Mesothelial cell of epicardium (in vitro differentiated cells): ENCODE data around the gene ADGRA1. TPM values are rescaled to one million over a fixed set of nuclear protein-coding genes. Genes with fewer than 3 reads are reported as not detected.

Experiments used
- DNase-seq, 2 experiments: peaks; one replicate each; pipeline ENCODE4 v3.0.0; 2021; ENCODE audit warnings: low spot score in 2 of 2; ENCODE audit not compliant: unreplicated experiment in 2 of 2
- H3K27ac Mint-ChIP-seq: 2 replicates; pipeline ENCODE4 v1.8.0; 2021; ENCODE audit warnings: mixed read lengths
- H3K27me3 Mint-ChIP-seq: 2 replicates; pipeline ENCODE4 v1.8.0; 2021; ENCODE audit warnings: low read depth, mixed read lengths
- H3K36me3 Mint-ChIP-seq: 2 replicates; pipeline ENCODE4 v1.8.0; 2021; ENCODE audit warnings: mixed read lengths
- H3K4me1 Mint-ChIP-seq: 2 replicates; pipeline ENCODE4 v1.8.0; 2021; ENCODE audit warnings: mixed read lengths
- H3K4me3 Mint-ChIP-seq: 2 replicates; pipeline ENCODE4 v1.8.0; 2021; ENCODE audit warnings: mild to moderate bottlenecking, moderate library complexity, mixed read lengths
- H3K9me3 Mint-ChIP-seq: 2 replicates; pipeline ENCODE4 v1.8.0; 2021; ENCODE audit warnings: mixed read lengths
- total RNA-seq: library from RNA; stranded (reverse); gene quantifications from 3 replicates; pipeline ENCODE4 v1.2.1, GENCODE V29; 2021
- TF ChIP-seq, protein P1 (sequence below): fragments of 200-600 bp; sonication (generic); IDR thresholded peaks from one replicate; pipeline ENCODE4 v1.5.0; 2021; ENCODE audit warnings: antibody characterized with exemption; ENCODE audit not compliant: unreplicated experiment

Gene ADGRA1
- total RNA-seq, 1 donor from 2014 or later: not detected

DNA sequence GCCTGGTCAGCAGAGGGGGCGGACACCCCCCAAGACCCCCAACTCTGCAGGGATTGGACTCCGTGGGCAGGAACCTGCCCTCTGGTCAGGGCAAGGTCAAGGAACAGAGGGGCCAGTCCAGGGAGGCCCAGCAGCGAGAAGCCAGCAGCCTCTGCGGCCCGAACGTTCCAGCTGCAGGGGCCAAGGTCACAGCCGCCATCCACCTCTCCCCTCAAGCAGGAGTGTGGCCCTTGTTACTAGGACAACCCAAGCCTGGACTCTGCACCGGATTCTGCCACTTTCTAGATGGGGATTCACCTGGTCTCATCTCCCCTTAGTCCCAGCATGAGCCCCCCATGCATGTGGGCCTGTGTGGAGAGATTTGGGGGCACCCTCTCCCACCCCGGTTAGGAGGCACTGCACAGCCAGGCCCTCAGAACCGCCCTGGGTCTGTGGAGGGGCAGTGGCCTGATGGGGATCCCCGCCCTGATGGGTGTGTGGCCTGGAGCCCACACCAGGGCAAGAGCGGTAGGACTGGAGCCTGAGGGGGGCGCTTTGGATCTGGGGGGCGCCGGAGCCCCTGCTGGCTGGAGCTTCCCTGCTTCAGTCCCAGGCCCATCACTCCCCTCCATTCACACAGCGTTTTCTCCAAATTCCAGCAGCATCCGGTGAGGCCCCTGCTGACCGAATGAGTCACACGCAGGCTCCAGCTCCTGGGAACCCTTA is 18.1 kb downstream of the ADGRA1 start:
- peaks cover 16% of the 10 kb centered on the region for H3K9me3 Mint-ChIP-seq
- H3K4me1 Mint-ChIP-seq: peaks cover 1% of the 10 kb centered on the region
- no peak overlapping the region for H3K27ac Mint-ChIP-seq

DNA sequence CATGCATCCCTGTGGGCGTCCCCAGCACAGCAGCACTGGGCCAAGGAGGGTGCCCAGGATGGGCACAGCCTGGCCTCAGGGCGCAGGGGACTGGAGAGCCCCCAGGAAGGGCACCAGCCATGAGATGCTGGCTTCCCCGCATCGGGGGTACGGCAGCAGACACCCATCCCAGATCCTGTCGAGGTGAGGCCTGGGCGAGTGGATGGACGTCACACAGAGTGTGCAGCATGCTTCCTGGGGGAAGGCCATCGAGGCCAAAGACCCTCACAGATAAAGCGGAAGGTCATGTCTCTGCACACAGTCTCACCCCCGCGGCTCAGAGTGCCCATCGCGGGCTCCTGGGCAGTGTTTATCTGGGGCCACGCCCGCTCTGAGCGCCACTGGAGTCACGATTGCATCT is 18.8 kb downstream of the ADGRA1 start:
- TF ChIP-seq, protein P1, sequence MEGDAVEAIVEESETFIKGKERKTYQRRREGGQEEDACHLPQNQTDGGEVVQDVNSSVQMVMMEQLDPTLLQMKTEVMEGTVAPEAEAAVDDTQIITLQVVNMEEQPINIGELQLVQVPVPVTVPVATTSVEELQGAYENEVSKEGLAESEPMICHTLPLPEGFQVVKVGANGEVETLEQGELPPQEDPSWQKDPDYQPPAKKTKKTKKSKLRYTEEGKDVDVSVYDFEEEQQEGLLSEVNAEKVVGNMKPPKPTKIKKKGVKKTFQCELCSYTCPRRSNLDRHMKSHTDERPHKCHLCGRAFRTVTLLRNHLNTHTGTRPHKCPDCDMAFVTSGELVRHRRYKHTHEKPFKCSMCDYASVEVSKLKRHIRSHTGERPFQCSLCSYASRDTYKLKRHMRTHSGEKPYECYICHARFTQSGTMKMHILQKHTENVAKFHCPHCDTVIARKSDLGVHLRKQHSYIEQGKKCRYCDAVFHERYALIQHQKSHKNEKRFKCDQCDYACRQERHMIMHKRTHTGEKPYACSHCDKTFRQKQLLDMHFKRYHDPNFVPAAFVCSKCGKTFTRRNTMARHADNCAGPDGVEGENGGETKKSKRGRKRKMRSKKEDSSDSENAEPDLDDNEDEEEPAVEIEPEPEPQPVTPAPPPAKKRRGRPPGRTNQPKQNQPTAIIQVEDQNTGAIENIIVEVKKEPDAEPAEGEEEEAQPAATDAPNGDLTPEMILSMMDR: no peak
- Mint-ChIP-seq H3K27me3 (peaks cover 17% of the 10 kb centered on the region), H3K27ac (no peak overlapping the region), H3K36me3 (no peaks in the 10 kb centered on the region), H3K9me3 (peaks cover 16% of the 10 kb centered on the region), H3K4me1 (no peaks in the 10 kb centered on the region), H3K4me3 (no peak overlapping the region)
- no peak for DNase-seq

More for the DNA sequence above, 18.1 kb downstream of the ADGRA1 start:
- TF ChIP-seq, protein P1: no peak
- Mint-ChIP-seq H3K27me3 (peaks cover 24% of the 10 kb centered on the region), H3K36me3 (no peaks in the 10 kb centered on the region), H3K4me3 (no peak overlapping the region)
- no peak for DNase-seq

DNA sequence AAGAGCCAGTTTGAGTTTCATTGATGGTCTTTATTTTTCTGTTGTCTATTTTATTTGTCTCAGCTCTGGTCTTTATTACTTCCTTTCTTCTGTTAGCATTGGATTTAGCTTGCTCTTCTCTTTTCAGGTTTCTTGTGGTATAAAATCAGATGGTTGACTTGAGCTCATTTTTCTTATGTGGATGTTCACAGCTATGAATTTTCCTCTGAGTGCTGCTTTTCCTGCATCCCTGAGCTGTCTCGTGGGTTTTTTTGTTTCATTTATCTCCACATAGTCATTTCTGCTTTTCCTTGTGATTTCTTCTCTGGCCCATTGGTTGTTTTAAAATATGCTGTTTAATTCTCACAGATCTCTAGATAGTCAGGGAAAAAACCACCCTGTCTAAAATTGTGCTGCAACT is 19.7 kb downstream of the ADGRA1 start:
- Mint-ChIP-seq H3K4me3 (no peak overlapping the region), H3K27me3 (peaks cover 8% of the 10 kb centered on the region), H3K27ac (no peak overlapping the region), H3K9me3 (peaks cover 21% of the 10 kb centered on the region), H3K4me1 (no peaks in the 10 kb centered on the region), H3K36me3 (no peaks in the 10 kb centered on the region)
- TF ChIP-seq, protein P1: no peak
- no peak for DNase-seq

DNA sequence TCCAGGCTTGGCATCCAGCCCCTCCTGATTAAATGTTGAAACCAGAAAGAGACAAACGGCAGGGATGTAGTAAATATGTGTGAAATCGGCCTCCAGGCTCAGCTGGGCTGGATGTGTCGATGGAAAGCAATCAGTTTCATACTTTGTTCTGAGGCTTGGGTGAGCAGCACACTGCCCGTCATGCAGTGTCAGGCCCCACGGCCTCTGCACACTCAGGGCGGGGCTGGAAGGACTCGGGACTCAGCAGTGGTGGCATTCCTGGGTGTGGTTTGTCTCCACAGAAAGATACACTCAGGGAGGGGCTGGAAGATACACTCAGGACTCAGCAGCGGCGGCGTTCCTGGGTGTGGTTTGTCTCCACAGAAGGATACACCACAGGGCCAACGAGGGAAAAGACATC is 22.0 kb downstream of the ADGRA1 start:
- TF ChIP-seq, protein P1: no peak
- H3K4me1 Mint-ChIP-seq: no peaks in the 10 kb centered on the region
- DNase-seq: no peak
- H3K27me3 Mint-ChIP-seq: peaks cover 5% of the 10 kb centered on the region
- H3K4me3 Mint-ChIP-seq: no peak overlapping the region
- H3K36me3 Mint-ChIP-seq: no peaks in the 10 kb centered on the region
- peaks cover 26% of the 10 kb centered on the region for H3K9me3 Mint-ChIP-seq
- no peak overlapping the region for H3K27ac Mint-ChIP-seq

DNA sequence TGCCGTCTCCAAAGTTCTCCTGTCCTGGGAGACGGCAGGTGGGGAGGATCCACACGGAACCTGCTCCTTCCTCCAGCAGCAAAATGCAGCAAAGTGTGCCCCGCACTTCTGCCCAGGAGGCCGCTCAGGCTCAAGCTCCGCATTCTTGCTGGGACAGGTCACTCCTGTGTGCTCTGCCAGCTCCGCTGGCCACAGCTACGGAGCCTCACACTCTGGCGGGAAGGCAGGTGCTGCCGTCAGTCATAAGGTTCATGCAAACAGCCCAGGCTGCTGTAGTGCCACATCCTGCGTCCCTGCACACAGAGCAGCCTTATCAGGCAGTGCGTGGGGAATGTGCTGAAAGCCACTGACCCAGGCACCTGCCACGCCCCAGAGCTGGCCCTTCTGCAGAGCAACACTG is 22.4 kb downstream of the ADGRA1 start:
- H3K4me3 Mint-ChIP-seq: no peak overlapping the region
- H3K27me3 Mint-ChIP-seq: peaks cover 1% of the 10 kb centered on the region
- DNase-seq: no peak
- TF ChIP-seq, protein P1: no peak
- no peaks in the 10 kb centered on the region for H3K4me1 Mint-ChIP-seq
- no peak overlapping the region for H3K27ac Mint-ChIP-seq
- H3K9me3 Mint-ChIP-seq: peaks cover 26% of the 10 kb centered on the region
- H3K36me3 Mint-ChIP-seq: no peaks in the 10 kb centered on the region
